Tibial nerve (tissue), 4 donors: ENCODE results near the gene MARCHF6.

ENCODE experiments used
- EP300 ChIP-seq, 2 donors: sonication (generic); formaldehyde crosslinking; IDR thresholded peaks; one replicate each; pipeline ENCODE4 v1.6.1; 2017; ENCODE audit warnings: antibody characterized with exemption in 2 of 2, mild to moderate bottlenecking in 1 of 2
- POLR2A ChIP-seq, 2 donors: fragments of 450-650 bp; IDR thresholded peaks; one replicate each; pipeline ENCODE4 v1.6.1; 2017; ENCODE audit warnings: antibody characterized with exemption in 2 of 2, mild to moderate bottlenecking in 2 of 2, moderate library complexity in 2 of 2
- TF ChIP-seq, protein P1 (sequence below), 5 experiments: fragments of 200-600 bp in 3 of 5; fragments of 450-650 bp in 2 of 5; sonication (generic) in 3 of 5; IDR thresholded peaks; one replicate each; pipeline ENCODE4 v1.5.1; 2016 to 2019; ENCODE audit warnings: antibody characterized with exemption in 5 of 5, mild to moderate bottlenecking in 3 of 5, moderate library complexity in 2 of 5

DNA sequence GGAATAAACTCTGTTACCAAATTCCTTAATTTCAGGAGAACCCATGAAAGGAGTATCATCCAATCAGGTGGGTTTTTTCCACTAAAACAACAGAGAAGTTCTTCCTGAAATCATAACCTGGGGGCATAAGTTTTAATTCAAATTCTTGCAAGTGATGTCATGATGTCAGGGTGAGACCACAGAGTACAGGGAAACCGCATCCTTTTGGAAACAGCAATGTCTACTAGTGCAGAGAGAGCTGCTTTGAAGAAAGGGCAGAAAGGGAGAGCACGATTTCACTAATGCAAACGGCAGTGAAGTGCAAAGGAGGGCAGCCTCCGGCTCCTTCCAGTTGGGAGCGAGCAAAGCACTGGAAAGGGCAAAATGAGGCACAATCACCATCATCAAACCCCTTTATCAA lies 25.2 kb upstream of the MARCHF6 start:
- TF ChIP-seq, protein P1, sequence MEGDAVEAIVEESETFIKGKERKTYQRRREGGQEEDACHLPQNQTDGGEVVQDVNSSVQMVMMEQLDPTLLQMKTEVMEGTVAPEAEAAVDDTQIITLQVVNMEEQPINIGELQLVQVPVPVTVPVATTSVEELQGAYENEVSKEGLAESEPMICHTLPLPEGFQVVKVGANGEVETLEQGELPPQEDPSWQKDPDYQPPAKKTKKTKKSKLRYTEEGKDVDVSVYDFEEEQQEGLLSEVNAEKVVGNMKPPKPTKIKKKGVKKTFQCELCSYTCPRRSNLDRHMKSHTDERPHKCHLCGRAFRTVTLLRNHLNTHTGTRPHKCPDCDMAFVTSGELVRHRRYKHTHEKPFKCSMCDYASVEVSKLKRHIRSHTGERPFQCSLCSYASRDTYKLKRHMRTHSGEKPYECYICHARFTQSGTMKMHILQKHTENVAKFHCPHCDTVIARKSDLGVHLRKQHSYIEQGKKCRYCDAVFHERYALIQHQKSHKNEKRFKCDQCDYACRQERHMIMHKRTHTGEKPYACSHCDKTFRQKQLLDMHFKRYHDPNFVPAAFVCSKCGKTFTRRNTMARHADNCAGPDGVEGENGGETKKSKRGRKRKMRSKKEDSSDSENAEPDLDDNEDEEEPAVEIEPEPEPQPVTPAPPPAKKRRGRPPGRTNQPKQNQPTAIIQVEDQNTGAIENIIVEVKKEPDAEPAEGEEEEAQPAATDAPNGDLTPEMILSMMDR (IDR thresholded peaks at IDR 0.05) = no peak
- TF ChIP-seq POLR2A (IDR thresholded peaks at IDR 0.05) = no peak
- no peak for TF ChIP-seq EP300 (IDR thresholded peaks at IDR 0.05)
